SJCRH30 (cell line): ENCODE results near the gene EMID1. TPM values are rescaled to one million over a fixed set of nuclear protein-coding genes. Genes with fewer than 3 reads are reported as not detected.

Source experiments
- DNase-seq, 2 experiments: peaks; one replicate each; pipeline ENCODE4 v3.0.0-alpha.2; 2015 to 2020
- H3K27ac ChIP-seq: fragments of 250-450 bp; sonication (Bioruptor Pico); 2 replicates; pipeline ENCODE4 v1.5.1; 2020; ENCODE audit warnings: mild to moderate bottlenecking, moderate library complexity
- H3K27me3 ChIP-seq: fragments of 250-450 bp; sonication (Bioruptor Pico); 2 replicates; pipeline ENCODE4 v1.5.1; 2020; ENCODE audit warnings: mild to moderate bottlenecking, moderate library complexity
- H3K36me3 ChIP-seq: fragments of 250-450 bp; sonication (Bioruptor Pico); 2 replicates; pipeline ENCODE4 v1.5.1; 2020; ENCODE audit warnings: mild to moderate bottlenecking, moderate library complexity
- H3K4me1 ChIP-seq: fragments of 250-450 bp; sonication (Bioruptor Pico); 2 replicates; pipeline ENCODE4 v1.5.1; 2020; ENCODE audit warnings: mild to moderate bottlenecking, moderate library complexity
- H3K4me3 ChIP-seq: fragments of 250-450 bp; sonication (Bioruptor Pico); 2 replicates; pipeline ENCODE4 v1.5.1; 2020; ENCODE audit warnings: mild to moderate bottlenecking, moderate library complexity
- H3K9me3 ChIP-seq: fragments of 250-450 bp; sonication (Bioruptor Pico); replicated peaks from 2 replicates; pipeline ENCODE4 v1.5.1; 2020; ENCODE audit warnings: mild to moderate bottlenecking, moderate library complexity
- total RNA-seq: library from RNA; depleted of rRNA; stranded (reverse); fragments of >200 nt; shearing (Covaris generic); gene quantifications from 2 replicates; pipeline ENCODE4 v1.2.3, GENCODE V29; 2014

Gene EMID1
- total RNA-seq, 1 experiment from 2014 or later, result 2.2 TPM

DNA sequence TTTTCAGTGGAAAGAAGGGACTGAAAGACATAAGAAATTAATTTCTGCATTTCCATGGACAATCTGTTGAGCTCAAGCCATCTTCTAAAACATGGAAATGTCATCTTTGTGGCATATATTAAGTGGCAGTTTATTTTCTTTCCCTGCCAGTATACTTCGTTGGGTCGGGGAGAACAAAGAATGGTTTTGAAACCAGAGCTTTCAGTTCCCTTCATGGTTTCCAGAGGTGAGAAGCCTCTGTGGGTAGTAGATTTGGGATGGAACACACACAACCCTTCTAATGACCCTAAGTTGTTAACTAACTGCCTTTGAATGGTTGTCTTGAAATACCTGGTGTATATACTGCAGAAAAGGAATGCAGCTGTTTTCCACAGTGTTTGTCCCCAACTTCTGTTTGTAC is 83.1 kb downstream of the EMID1 start:
- Histone ChIP-seq H3K36me3 (peaks cover 97% of the 10 kb centered on the region), H3K9me3 (no peaks in the 10 kb centered on the region), H3K27me3 (no peaks in the 10 kb centered on the region), H3K27ac (no peak overlapping the region), H3K4me1 (no peaks in the 10 kb centered on the region), H3K4me3 (no peak overlapping the region)
- no peak for DNase-seq

DNA sequence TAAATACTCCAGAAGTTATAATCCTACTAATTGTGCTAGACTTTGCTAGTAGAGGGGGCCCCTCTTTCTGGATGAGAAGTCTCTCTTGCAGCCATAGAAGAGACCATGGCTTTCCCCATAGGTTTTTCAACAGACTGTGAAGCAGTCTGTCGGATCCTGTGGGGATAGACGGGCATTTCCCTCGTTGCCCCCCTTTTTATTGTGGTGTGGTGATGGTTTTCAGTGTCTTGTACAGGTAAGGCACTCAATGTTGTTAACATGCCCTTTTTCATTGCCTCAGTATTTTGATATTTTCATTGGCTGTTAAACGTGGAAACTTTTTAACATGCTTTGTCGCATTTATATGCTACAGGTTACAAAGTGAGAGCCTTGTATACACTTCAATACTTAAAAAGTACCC is 84.4 kb downstream of the EMID1 start:
- Histone ChIP-seq H3K4me3 (no peak overlapping the region), H3K9me3 (no peaks in the 10 kb centered on the region), H3K4me1 (no peaks in the 10 kb centered on the region), H3K27me3 (no peaks in the 10 kb centered on the region), H3K36me3 (peaks cover 99% of the 10 kb centered on the region), H3K27ac (no peak overlapping the region)
- DNase-seq, result no peak

GRCh38 chr22:29291215-29291614 is 85.5 kb downstream of the EMID1 start:
- H3K9me3 ChIP-seq, result no peaks in the 10 kb centered on the region
- H3K36me3 ChIP-seq, result peaks cover 99% of the 10 kb centered on the region
- H3K4me1 ChIP-seq, result no peaks in the 10 kb centered on the region
- H3K4me3 ChIP-seq, result no peak overlapping the region
- no peak for DNase-seq
- no peaks in the 10 kb centered on the region for H3K27me3 ChIP-seq
- H3K27ac ChIP-seq, result no peak overlapping the region

DNA sequence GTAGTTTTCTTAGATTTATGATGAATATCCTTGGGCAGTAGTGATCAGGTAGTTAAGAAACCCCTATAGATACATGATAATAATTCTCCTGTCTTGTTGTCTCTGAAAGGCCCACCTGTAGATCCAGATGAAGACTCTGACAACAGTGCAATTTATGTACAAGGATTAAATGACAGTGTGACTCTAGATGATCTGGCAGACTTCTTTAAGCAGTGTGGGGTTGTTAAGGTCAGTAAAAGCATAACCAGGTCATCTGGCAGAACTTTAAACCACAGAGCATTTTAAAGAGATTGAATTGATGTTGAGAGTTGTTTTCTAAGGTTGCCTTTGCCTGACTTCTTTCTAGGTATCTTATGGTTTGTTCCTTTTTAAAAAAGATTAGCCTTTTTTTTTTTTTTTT is 86.7 kb downstream of the EMID1 start:
- Histone ChIP-seq H3K4me1 (no peaks in the 10 kb centered on the region), H3K27ac (no peak overlapping the region), H3K4me3 (no peak overlapping the region), H3K9me3 (no peaks in the 10 kb centered on the region), H3K27me3 (no peaks in the 10 kb centered on the region), H3K36me3 (peaks cover 100% of the 10 kb centered on the region)
- DNase-seq, result no peak

- Histone ChIP-seq H3K36me3 (peaks cover 63% of the 10 kb centered on the region), H3K4me3 (no peak overlapping the region), H3K27ac (no peak overlapping the region), H3K9me3 (no peaks in the 10 kb centered on the region), H3K4me1 (no peaks in the 10 kb centered on the region), H3K27me3 (no peaks in the 10 kb centered on the region)
- DNase-seq, result no peak
Measured at GRCh38 chr22:29298641-29299040, 92.9 kb downstream of the EMID1 start.

- no peaks in the 10 kb centered on the region for H3K9me3 ChIP-seq
- no peak overlapping the region for H3K27ac ChIP-seq
- H3K27me3 ChIP-seq, result no peaks in the 10 kb centered on the region
- no peak for DNase-seq
- no peak overlapping the region for H3K4me3 ChIP-seq
- peaks cover 56% of the 10 kb centered on the region for H3K36me3 ChIP-seq
- H3K4me1 ChIP-seq, result no peaks in the 10 kb centered on the region
Measured at GRCh38 chr22:29299136-29299900, 93.6 kb downstream of the EMID1 start.

DNA sequence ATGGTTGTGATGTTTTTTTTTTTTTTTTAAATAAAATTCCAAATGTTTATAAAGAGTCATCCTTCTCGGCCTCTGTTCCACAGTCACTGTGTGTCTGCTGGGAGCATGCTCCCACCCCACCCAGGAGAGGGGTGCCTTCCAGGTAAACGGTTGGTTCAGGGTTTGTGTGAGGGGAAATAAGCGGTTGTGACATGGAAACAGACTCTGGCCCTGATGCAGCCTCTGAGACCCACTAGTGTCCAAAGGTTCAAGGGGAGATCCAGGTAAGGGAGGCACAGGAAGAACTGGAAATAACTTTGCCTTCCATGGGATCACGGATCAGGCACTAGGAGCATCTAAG is 94.7 kb downstream of the EMID1 start:
- Histone ChIP-seq H3K4me3 (no peak overlapping the region), H3K9me3 (no peaks in the 10 kb centered on the region), H3K27ac (no peak overlapping the region), H3K27me3 (no peaks in the 10 kb centered on the region), H3K36me3 (peaks cover 45% of the 10 kb centered on the region), H3K4me1 (no peaks in the 10 kb centered on the region)
- no peak for DNase-seq

- H3K9me3 ChIP-seq, result no peaks in the 10 kb centered on the region
- H3K4me1 ChIP-seq, result no peaks in the 10 kb centered on the region
- H3K27ac ChIP-seq, result no peak overlapping the region
- no peak for DNase-seq
- no peaks in the 10 kb centered on the region for H3K27me3 ChIP-seq
- no peak overlapping the region for H3K4me3 ChIP-seq
- H3K36me3 ChIP-seq, result peaks cover 40% of the 10 kb centered on the region
Measured at GRCh38 chr22:29300807-29301601, 95.3 kb downstream of the EMID1 start.

- Histone ChIP-seq H3K27me3 (no peaks in the 10 kb centered on the region), H3K4me1 (no peaks in the 10 kb centered on the region), H3K27ac (no peak overlapping the region), H3K4me3 (no peak overlapping the region), H3K36me3 (peaks cover 31% of the 10 kb centered on the region), H3K9me3 (no peaks in the 10 kb centered on the region)
- no peak for DNase-seq
Measured at GRCh38 chr22:29301716-29302401, 96.2 kb downstream of the EMID1 start.

- Histone ChIP-seq H3K27me3 (no peaks in the 10 kb centered on the region), H3K4me1 (no peaks in the 10 kb centered on the region), H3K36me3 (peaks cover 26% of the 10 kb centered on the region), H3K4me3 (no peak overlapping the region), H3K9me3 (no peaks in the 10 kb centered on the region), H3K27ac (no peak overlapping the region)
- DNase-seq, result no peak
Measured at GRCh38 chr22:29302402-29302680, 96.6 kb downstream of the EMID1 start.

- H3K27ac ChIP-seq, result no peak overlapping the region
- H3K9me3 ChIP-seq, result no peaks in the 10 kb centered on the region
- no peaks in the 10 kb centered on the region for H3K4me1 ChIP-seq
- H3K36me3 ChIP-seq, result peaks cover 21% of the 10 kb centered on the region
- no peaks in the 10 kb centered on the region for H3K27me3 ChIP-seq
- peak; percentile 44 to 56 for DNase-seq
- no peak overlapping the region for H3K4me3 ChIP-seq
Measured at GRCh38 chr22:29302681-29303465, 97.2 kb downstream of the EMID1 start.

DNA sequence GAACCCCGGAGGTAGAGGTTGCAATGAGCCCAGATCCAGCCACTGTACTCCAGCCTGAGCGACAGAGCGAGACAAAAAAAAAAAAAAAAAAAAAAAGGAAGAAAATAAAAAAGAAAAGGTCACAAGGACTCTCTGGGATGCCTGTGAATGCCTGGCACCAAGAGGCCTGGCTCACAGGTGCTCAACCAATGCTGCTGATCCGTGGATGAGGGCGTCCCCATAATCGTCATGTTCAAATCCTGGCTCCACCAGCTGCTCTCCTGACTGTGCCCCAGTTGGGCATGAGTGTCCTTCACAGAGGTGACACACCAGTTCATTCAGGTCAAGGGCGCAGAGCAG is 100.1 kb downstream of the EMID1 start:
- DNase-seq, result no peak
- no peaks in the 10 kb centered on the region; the same call in 1 of the 2 replicates for H3K36me3 ChIP-seq
- H3K4me3 ChIP-seq, result peak overlapping the region; percentile 63
- H3K4me1 ChIP-seq, result peaks cover 10% of the 10 kb centered on the region; the same call in 1 of the 2 replicates
- H3K27me3 ChIP-seq, result no peaks in the 10 kb centered on the region
- no peaks in the 10 kb centered on the region for H3K9me3 ChIP-seq
- no peak overlapping the region; the same call in 1 of the 2 replicates for H3K27ac ChIP-seq

GRCh38 chr22:29306175-29306834 is 100.6 kb downstream of the EMID1 start, which contains the start of gene GAS2L1:
TSS of gene GAS2L1 (plus strand) at chr22:29306650. CDS start at chr22:29308106, 1,456 bp downstream.
- Histone ChIP-seq H3K4me3 (peak within 1 kb of the TSS; percentile 63), H3K27me3 (no peaks in the 10 kb centered on the region), H3K9me3 (no peaks in the 10 kb centered on the region), H3K4me1 (peaks cover 10% of the 10 kb centered on the region; the same call in 1 of the 2 replicates), H3K36me3 (no peaks in the 10 kb centered on the region; the same call in 1 of the 2 replicates), H3K27ac (peak within 1 kb of the TSS; percentile 65)
- peak; percentile 86 to 87 for DNase-seq
